OCI-LY7 (cell line): Measurements from ENCODE around the gene SPIRE2.

Experiments
- EZH2phosphoT487 ChIP-seq: fragments of 200-600 bp; sonication (generic); IDR thresholded peaks from 2 replicates; pipeline ENCODE4 v1.6.1; 2018; ENCODE audit warnings: low read depth, borderline replicate concordance, mild to moderate bottlenecking, mixed run types, antibody characterized with exemption, low read length, moderate library complexity, mixed read lengths
- TF ChIP-seq, protein P1 (sequence below): fragments of 200-600 bp; sonication (generic); conservative IDR thresholded peaks from 2 replicates; pipeline ENCODE4 v1.5.1; 2014; ENCODE audit warnings: mild to moderate bottlenecking, antibody characterized with exemption, low read length, moderate library complexity, mixed read lengths

DNA sequence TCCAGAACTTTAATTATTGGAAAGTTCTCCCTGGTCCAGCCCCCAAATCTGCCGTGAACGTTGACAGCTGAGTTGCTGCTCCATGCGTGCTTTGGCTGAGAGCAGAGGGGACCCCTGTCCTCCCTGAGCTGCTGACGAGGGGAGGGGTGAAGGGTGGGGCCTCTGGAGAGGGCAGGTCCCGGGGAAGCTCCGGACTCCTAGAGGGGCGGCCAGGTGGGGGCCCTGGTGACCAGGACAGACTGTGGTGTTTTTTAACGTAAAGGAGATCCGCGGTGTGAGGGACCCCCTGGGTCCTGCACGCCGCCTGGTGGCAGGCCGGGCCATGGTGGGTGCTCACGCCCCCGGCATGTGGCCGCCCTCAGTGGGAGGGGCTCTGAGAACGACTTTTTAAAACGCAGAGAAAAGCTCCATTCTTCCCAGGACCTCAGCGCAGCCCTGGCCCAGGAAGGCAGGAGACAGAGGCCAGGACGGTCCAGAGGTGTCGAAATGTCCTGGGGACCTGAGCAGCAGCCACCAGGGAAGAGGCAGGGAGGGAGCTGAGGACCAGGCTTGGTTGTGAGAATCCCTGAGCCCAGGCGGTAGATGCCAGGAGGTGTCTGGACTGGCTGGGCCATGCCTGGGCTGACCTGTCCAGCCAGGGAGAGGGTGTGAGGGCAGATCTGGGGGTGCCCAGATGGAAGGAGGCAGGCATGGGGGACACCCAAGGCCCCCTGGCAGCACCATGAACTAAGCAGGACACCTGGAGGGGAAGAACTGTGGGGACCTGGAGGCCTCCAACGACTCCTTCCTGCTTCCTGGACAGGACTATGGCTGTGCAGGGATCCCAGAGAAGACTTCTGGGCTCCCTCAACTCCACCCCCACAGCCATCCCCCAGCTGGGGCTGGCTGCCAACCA lies 90.4 kb downstream of the SPIRE2 start, which contains the start of gene MC1R:
- TF ChIP-seq, protein P1, sequence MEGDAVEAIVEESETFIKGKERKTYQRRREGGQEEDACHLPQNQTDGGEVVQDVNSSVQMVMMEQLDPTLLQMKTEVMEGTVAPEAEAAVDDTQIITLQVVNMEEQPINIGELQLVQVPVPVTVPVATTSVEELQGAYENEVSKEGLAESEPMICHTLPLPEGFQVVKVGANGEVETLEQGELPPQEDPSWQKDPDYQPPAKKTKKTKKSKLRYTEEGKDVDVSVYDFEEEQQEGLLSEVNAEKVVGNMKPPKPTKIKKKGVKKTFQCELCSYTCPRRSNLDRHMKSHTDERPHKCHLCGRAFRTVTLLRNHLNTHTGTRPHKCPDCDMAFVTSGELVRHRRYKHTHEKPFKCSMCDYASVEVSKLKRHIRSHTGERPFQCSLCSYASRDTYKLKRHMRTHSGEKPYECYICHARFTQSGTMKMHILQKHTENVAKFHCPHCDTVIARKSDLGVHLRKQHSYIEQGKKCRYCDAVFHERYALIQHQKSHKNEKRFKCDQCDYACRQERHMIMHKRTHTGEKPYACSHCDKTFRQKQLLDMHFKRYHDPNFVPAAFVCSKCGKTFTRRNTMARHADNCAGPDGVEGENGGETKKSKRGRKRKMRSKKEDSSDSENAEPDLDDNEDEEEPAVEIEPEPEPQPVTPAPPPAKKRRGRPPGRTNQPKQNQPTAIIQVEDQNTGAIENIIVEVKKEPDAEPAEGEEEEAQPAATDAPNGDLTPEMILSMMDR: peak; percentile 87
- TF ChIP-seq EZH2phosphoT487: no peak
